Stimulated activated CD4-positive, alpha-beta T cell treated with anti-CD3 and anti-CD28 coated beads, Interleukin-12 subunit alpha, Interleukin-12 subunit beta, amount 100 ng/mL, for 24 hours (primary cell): Measurements from ENCODE around the gene SUN1.
"Not testable (repeated sequence)": the region's sequence is repeated elsewhere in the genome, so short reads cannot be mapped to it uniquely, and the experiment has no call there.

Source experiments
- DNase-seq, 2 experiments: peaks; one replicate each; pipeline ENCODE4 v3.0.0-alpha.2; 2020; ENCODE audit warnings: low read depth in 2 of 2

The SUN1 gene

GRCh38 chr7:832167-832967, at the start of gene SUN1:
TSS of gene SUN1 (plus strand) at chr7:832476. CDS start at chr7:832525, 49 bp downstream.
- peak; percentile 52 to 55 for DNase-seq

- no peak for DNase-seq
Observed at GRCh38 chr7:782718-783449, 49.4 kb upstream of the SUN1 start.

GRCh38 chr7:783556-784490, 48.5 kb upstream of the SUN1 start:
- no peak for DNase-seq

- DNase-seq = no peak
Observed at GRCh38 chr7:784971-785370, 47.3 kb upstream of the SUN1 start.

- no peak for DNase-seq
Observed at GRCh38 chr7:785416-785815, 46.9 kb upstream of the SUN1 start.

GRCh38 chr7:786472-787255, 45.6 kb upstream of the SUN1 start:
- peak; percentile 44 to 65 for DNase-seq

- DNase-seq = no peak
Observed at GRCh38 chr7:787332-788240, 44.7 kb upstream of the SUN1 start.

GRCh38 chr7:791519-791918, 40.8 kb upstream of the SUN1 start:
- no peak for DNase-seq

- no peak for DNase-seq
Observed at GRCh38 chr7:794207-794606, 38.1 kb upstream of the SUN1 start.

- no peak for DNase-seq
Observed at GRCh38 chr7:794671-795329, 37.5 kb upstream of the SUN1 start.

- DNase-seq = not testable (repeated sequence)
Observed at GRCh38 chr7:796434-797169, 35.7 kb upstream of the SUN1 start.

GRCh38 chr7:798921-799470, 33.3 kb upstream of the SUN1 start:
- no peak for DNase-seq

GRCh38 chr7:800692-801091, 31.6 kb upstream of the SUN1 start:
- DNase-seq = no peak

- not testable (repeated sequence) for DNase-seq
Observed at GRCh38 chr7:801351-801750, 30.9 kb upstream of the SUN1 start.

- DNase-seq = no peak
Observed at GRCh38 chr7:801940-802381, 30.3 kb upstream of the SUN1 start.

- no peak for DNase-seq
Observed at GRCh38 chr7:802500-803242, 29.6 kb upstream of the SUN1 start.

- DNase-seq = no peak
Observed at GRCh38 chr7:803243-803635, 29.0 kb upstream of the SUN1 start.

GRCh38 chr7:803796-804195, 28.5 kb upstream of the SUN1 start:
- not testable (repeated sequence) for DNase-seq
